ENCODE measurements around the gene DACT1. TPM values are rescaled to one million over a fixed set of nuclear protein-coding genes. Genes with fewer than 3 reads are reported as not detected.
A peak's percentile ranks its signal among the peaks of the same experiment; 100 is the strongest.

Gene DACT1
- total and polyA plus RNA-seq, 8 donors, result 0.69 to 7.5 (median 1.1) TPM

GRCh38 chr14:58659061-58659460 is 21.3 kb downstream of the DACT1 start:
- intact Hi-C loops (cut with DNase I), result no loop called here
- Histone ChIP-seq H3K4me1 (no peaks in the 10 kb centered on the region), H3K9me3 (no peaks in the 10 kb centered on the region), H3K27me3 (no peaks in the 10 kb centered on the region), H3K27ac (no peak overlapping the region), H3K36me3 (no peaks in the 10 kb centered on the region), H3K4me3 (no peak overlapping the region)
- no peak for TF ChIP-seq CTCF (IDR thresholded peaks at IDR 0.05)
- DNase-seq, result no peak
- WGBS, 2 donors, result 89 to 97% methylated on average over 1 of the region's 1 CpG
- no peak for ATAC-seq
- no peak for FAIRE-seq

- peak in 1 of 6 donors; percentile 21 for DNase-seq
- Histone ChIP-seq H3K27ac (no peak overlapping the region), H3K9me3 (no peaks in the 10 kb centered on the region), H3K27me3 (no peaks in the 10 kb centered on the region), H3K4me1 (no peaks in the 10 kb centered on the region), H3K4me3 (no peak overlapping the region), H3K36me3 (no peaks in the 10 kb centered on the region)
- FAIRE-seq, result no peak
- intact Hi-C loops (cut with DNase I), result no loop called here
- peak in 3 of 4 donors; percentile 29 to 34 (median 33) for ATAC-seq
- WGBS, 2 donors, result 83 to 91% methylated on average over 6 of the region's 6 CpGs
- no peak for TF ChIP-seq CTCF (IDR thresholded peaks at IDR 0.05)
Measured at GRCh38 chr14:58659846-58660245, 22.1 kb downstream of the DACT1 start.

- intact Hi-C loops (cut with DNase I), result no loop called here
- H3K4me1 ChIP-seq, result no peaks in the 10 kb centered on the region
- 76 to 88% methylated on average over 3 of the region's 3 CpGs for WGBS, 2 donors
- H3K4me3 ChIP-seq, result no peak overlapping the region
- no peak for ATAC-seq
- FAIRE-seq, result no peak
- no peaks in the 10 kb centered on the region for H3K27me3 ChIP-seq
- H3K27ac ChIP-seq, result no peak overlapping the region
- TF ChIP-seq CTCF (IDR thresholded peaks at IDR 0.05), result no peak
- H3K9me3 ChIP-seq, result no peaks in the 10 kb centered on the region
- no peak for DNase-seq
- H3K36me3 ChIP-seq, result no peaks in the 10 kb centered on the region
Measured at GRCh38 chr14:58660407-58660806, 22.6 kb downstream of the DACT1 start.

GRCh38 chr14:58662018-58662417 is 24.3 kb downstream of the DACT1 start:
- intact Hi-C loops (cut with DNase I), result no loop called here
- no peaks in the 10 kb centered on the region for H3K27me3 ChIP-seq
- TF ChIP-seq CTCF (IDR thresholded peaks at IDR 0.05), result no peak
- ATAC-seq (no peak), FAIRE-seq (no peak), DNase-seq (no peak)
- H3K36me3 ChIP-seq, result no peaks in the 10 kb centered on the region
- no peaks in the 10 kb centered on the region for H3K9me3 ChIP-seq
- no peaks in the 10 kb centered on the region for H3K4me1 ChIP-seq
- H3K4me3 ChIP-seq, result no peak overlapping the region
- H3K27ac ChIP-seq, result no peak overlapping the region
- 48 to 52% methylated on average over 1 of the region's 1 CpG for WGBS, 2 donors

- Histone ChIP-seq H3K9me3 (no peaks in the 10 kb centered on the region), H3K27ac (no peak overlapping the region)
- no peak for ATAC-seq
Measured at GRCh38 chr14:58662759-58663158, 25.0 kb downstream of the DACT1 start.

More at GRCh38 chr14:58662759-58663158, 25.0 kb downstream of the DACT1 start:
- Histone ChIP-seq H3K4me1 (no peaks in the 10 kb centered on the region), H3K4me3 (no peak overlapping the region), H3K36me3 (no peaks in the 10 kb centered on the region), H3K27me3 (no peaks in the 10 kb centered on the region)
- TF ChIP-seq CTCF (IDR thresholded peaks at IDR 0.05), result no peak
- DNase-seq (no peak), FAIRE-seq (no peak)
- intact Hi-C loops (cut with DNase I), result no loop called here
- WGBS, 2 donors, result 65 to 70% methylated on average over 2 of the region's 2 CpGs
